GM12872 (cell line): Measurements from ENCODE around the gene XIRP1.

Source experiments
- TF ChIP-seq, protein P1 (sequence below): IDR thresholded peaks from 3 replicates; pipeline ENCODE4 v1.5.1; 2011; ENCODE audit warnings: low read depth, mild to moderate bottlenecking, low read length, moderate library complexity; ENCODE audit not compliant: insufficient read depth

The XIRP1 gene

DNA sequence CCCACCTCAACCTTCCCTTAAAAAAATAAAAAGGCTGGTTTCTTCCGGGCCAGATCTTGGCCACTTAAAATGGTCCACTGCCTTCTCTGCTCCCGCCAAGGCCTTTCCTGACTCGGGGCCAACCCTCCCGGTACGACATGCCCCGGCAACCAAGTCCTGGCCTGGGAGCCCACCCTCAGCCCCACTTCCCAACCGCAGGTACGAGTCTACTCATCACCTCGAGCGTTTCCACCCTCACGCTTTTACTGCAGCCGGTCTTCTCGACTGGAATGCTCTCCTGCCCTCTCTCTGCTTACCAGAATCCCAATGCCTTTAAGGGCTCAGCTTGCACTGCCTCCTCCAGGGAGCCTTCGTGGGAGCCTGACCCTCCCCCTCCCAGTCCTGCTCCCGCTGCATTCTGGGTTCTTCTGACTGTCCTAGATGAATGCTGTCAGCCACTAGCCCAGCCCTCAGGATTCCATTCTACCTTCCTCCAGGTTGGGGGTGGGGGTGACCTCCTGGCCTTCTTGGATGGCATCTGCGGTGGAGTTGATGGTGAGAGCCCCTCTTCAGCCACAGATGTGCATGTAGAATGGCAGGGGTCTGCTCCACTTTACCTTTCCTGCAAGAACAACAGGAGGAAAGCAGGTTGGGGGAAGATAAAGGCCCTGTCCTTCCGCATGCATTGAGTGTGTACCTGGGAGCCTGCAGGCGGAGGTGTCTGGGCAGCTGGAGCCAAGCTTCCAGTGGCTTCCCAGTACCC, 37.9 kb downstream of the XIRP1 start:
- TF ChIP-seq, protein P1, sequence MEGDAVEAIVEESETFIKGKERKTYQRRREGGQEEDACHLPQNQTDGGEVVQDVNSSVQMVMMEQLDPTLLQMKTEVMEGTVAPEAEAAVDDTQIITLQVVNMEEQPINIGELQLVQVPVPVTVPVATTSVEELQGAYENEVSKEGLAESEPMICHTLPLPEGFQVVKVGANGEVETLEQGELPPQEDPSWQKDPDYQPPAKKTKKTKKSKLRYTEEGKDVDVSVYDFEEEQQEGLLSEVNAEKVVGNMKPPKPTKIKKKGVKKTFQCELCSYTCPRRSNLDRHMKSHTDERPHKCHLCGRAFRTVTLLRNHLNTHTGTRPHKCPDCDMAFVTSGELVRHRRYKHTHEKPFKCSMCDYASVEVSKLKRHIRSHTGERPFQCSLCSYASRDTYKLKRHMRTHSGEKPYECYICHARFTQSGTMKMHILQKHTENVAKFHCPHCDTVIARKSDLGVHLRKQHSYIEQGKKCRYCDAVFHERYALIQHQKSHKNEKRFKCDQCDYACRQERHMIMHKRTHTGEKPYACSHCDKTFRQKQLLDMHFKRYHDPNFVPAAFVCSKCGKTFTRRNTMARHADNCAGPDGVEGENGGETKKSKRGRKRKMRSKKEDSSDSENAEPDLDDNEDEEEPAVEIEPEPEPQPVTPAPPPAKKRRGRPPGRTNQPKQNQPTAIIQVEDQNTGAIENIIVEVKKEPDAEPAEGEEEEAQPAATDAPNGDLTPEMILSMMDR = no peak

DNA sequence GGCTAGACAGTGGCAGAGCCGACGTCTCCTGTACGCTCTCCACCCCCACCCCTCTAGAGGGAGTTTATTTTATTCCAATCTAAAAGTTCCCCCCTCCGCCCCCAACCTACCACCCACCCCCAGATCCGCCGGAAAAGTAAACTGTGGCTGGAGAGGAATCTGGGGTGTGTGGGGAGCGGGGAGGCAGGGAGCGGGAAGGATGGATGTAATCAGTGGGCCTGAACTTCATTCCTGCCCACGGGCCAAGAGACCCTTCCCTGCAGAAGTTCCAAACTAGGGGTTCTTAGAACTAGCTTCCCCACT, 38.5 kb downstream of the XIRP1 start:
- TF ChIP-seq, protein P1 = no peak

DNA sequence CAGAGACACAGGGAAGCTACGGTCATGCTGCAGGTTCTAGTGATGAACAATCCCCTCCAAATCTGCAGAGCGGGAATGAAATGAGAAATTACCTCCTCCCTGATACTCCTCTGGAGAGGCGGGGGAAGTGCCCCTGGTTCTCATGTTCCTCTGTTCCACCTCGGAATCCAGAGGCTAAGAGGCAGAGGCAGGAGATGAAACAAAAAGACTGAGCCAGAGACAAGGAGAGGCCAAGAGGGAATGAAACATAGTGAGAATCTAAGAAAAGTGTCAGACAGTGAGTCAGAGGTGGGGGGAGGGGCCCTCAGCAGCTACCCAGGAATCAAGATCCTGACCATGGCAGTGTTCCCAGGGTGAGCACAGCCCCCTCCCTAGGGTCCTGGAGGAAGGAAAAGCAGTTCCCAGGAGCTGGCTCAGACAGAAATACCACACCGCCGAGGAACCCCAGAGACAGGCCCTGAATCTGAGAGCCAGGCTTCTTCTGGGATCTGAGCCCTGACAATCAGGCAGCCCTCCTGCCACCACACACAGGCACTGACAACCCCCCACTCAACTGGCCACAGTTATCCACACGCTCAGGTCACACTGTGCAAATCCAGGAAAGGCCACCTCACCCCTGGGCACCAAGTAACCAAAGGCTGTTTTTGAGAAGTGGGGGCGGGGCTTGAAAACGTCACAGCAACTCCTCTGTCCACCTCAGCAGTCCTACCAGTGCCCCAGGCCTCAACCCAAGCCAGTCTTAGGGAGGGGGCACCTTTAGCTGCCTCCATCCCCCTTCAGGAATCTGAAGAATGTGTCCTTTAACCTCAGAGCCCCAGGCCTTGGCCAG, 41.4 kb downstream of the XIRP1 start:
- TF ChIP-seq, protein P1 = no peak

DNA sequence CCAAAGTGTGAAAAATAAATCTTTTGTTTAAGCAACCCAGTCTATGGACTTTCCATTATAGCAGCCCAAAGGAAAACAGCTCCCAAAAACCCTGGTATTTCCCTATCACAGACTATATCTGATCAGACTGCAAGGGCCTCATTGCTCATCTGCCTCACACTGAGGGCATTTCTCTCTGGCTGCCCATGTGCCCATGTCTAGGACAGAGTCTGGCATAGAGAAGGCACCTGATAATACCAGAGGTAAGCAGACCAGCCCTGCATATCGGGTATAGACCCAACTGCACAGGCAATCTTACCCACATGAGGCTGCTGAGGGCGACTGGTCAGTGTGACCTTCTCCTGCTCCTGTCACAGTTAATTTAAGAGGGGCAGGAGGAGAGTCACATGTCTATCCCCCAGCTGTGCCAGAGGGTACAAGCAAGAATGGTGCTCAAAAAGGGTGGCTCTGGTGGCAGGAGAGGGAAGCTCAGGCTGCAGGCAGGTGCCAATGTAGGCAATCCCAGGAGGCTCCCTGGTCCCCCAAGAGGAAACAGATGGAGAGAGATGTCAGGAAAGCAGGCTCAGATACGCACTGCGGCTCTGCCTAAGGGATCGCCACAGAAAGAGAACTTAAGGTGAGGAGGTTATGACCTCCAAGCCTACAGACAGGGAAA, 42.1 kb downstream of the XIRP1 start:
- TF ChIP-seq, protein P1 = peak; percentile 41; the same call in 1 of the 3 replicates

DNA sequence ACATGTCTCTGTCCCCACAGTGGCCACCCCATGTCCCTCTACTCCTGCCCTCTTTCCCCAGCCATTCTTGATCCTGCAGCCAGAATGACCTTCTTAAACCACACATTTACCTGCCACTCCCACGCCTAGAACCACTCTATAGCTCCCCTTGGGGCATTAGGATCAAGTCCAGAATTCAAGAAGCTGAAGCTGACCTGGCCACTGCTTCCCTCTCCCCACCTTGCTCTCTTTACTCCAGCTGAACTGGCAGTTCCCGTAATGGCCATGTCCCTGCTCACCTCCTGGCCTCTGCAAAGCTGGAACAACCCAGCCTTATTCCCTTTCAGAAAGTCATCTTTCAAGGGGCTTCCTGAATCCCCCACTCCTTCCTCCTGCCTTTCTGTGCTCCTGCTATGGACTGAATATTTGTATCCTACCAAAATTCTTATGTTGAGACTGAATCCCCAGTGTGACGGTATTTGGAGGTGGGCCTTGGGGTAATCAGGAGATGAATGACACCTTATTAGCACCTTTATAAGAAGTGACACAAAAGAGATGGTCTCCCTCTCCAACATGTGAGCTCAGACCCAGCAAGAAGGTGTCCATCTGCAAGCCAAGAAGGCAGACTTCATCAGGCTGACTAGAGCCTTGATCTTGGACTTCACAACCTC, 42.8 kb downstream of the XIRP1 start:
- TF ChIP-seq, protein P1 = no peak

DNA sequence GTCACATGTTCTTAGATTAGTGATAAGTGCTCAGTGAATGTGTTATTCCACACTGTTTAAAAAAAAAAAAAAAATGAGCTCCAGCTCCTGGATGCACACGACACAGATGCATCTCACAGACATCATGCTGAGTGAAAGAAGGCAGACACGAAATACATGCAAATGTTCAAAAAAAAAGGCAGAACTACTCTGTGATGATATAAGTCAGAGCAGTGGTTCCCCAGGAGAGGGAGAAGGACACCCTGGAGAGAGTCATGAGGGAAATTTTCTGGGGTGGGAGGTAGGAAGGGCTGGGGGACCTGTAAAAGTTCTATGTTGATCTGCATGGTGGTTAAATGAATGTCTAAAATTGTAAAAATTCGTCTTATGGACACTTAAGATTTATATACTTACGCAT, 43.3 kb downstream of the XIRP1 start:
- TF ChIP-seq, protein P1 = no peak

DNA sequence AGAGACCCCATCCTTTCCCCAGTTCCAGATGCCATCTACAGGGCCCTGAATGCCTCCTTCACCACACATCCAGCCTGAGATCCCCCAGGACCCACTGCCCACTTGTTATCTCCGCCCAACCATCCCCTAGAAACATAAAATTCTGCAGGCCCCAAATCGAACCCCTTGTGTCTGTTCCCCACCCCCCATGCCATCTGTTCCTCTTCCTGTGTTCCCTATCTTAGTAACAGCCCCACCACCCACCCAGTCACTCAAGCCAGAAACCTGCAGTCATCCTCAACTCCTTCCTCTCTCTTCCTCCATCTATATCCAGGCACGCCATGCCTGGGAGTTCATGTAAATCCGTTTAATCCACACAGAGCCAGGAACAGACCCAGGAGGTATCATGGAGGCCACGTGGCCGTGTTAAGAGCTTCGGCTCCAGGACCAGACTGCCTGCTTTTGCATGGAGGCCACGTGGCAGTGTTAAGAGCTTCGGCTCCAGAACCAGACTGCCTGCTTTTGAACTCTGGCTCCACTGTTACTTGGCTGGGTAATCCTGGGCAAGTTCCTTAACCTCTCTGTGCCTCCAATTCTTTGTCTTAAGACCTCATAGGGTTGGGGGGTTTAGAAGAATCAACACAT, 43.8 kb downstream of the XIRP1 start:
- TF ChIP-seq, protein P1 = no peak
